ENCODE measurements around the gene IER3. TPM values are rescaled to one million over a fixed set of nuclear protein-coding genes. Genes with fewer than 3 reads are reported as not detected.

The IER3 gene
- total and polyA plus RNA-seq, 9 of the 15 experiments (the other 6 are each of a cell fraction or from before 2014, with no cell fraction given): 1.5 to 30.0 (median 11.5) TPM

GRCh38 chr6:30716879-30717128 lies 27.5 kb downstream of the IER3 start:
- Histone ChIP-seq H2AFZ (ENCODE audit: low read depth, low read length) (peak overlapping the region; percentile 66), H4K20me1 (replicated peaks; ENCODE audit: control insufficient read depth, insufficient read depth, low read length) (peaks cover 4% of the 10 kb centered on the region), H3K9me3 (replicated peaks; ENCODE audit: control insufficient read depth, insufficient read depth, low read depth, low read length) (no peaks in the 10 kb centered on the region), H3K27ac (ENCODE audit: extremely low read depth, low read depth, low read length) (peak overlapping the region; percentile 98), H3K79me2 (ENCODE audit: control insufficient read depth, insufficient read depth, low read length) (peaks cover 70% of the 10 kb centered on the region), H3K9ac (ENCODE audit: insufficient read depth in 1 of 2, low read depth in 2 of 2, low read length in 2 of 2) (peak overlapping the region; percentile 94 to 100), H3K4me3 (peak overlapping the region; percentile 56), H3K4me2 (ENCODE audit: insufficient read depth, low read length) (peak overlapping the region; percentile 98), H3K36me3 (ENCODE audit: control insufficient read depth, insufficient read depth, low read length) (peaks cover 38% of the 10 kb centered on the region), H3K4me1 (replicated peaks in 1 of 2; ENCODE audit: control insufficient read depth in 2 of 2, insufficient read depth in 2 of 2, low read length in 2 of 2) (peaks cover 7 to 15% of the 10 kb centered on the region in 2 experiments), H3K27me3 (ENCODE audit: control insufficient read depth in 2 of 2, insufficient read depth in 2 of 2, low read length in 2 of 2) (no peaks in the 10 kb centered on the region), H3K9me1 (ENCODE audit: control insufficient read depth, insufficient read depth, low read length) (no peaks in the 10 kb centered on the region)
- TSS peak; percentile 52 for BruUV-seq (replicated peaks)
- ATAC-seq (no peak), DNase-seq (ENCODE audit: extremely low read depth in 1 of 4, low spot score in 3 of 4) (no peak), FAIRE-seq (no peak)
- WGBS (ENCODE audit: insufficient coverage, low coverage, missing lambda C conversion rate): 0% methylated on average over 8 of the region's 8 CpGs
- intact Hi-C loops (cut with micrococcal nuclease): loop anchor here (1.0 kb wide), 3 partner anchors 30 to 100 kb away; partner anchors contain the start of genes MRPS18B and PPP1R10
- ChIA-PET CTCF (ENCODE audit: low intra/inter-chr PET ratio) (no interaction called here), POLR2A (interaction anchor here (0.6 to 27.1 kb wide), 18 partner anchors 13 to 990 kb away, joined by 3 to 524 read pairs (median 4); partner anchors contain the start of genes LY6G6F and NRM)
- in situ Hi-C loops (cut with MboI): no loop called here
- TF ChIP-seq ARID4B (CRISPR knock-in tag; IDR thresholded peaks at IDR 0.05): no peak
- no peak for TF ChIP-seq HDGF (IDR thresholded peaks at IDR 0.05)
- TF ChIP-seq FOXO4 (CRISPR knock-in tag; IDR thresholded peaks at IDR 0.05): 0 out of 2 replicates have a peak, but pooled peaks have one; percentile 55
- TF ChIP-seq EHMT2 (IDR thresholded peaks at IDR 0.05): peak; percentile 77
- no peak for TF ChIP-seq ID3 (CRISPR knock-in tag; IDR thresholded peaks at IDR 0.05)
- TF ChIP-seq ID3 (tag; IDR thresholded peaks at IDR 0.05): peak; percentile 58; the same call in 1 of the 2 replicates
- peak; percentile 88 for TF ChIP-seq NFIC (IDR thresholded peaks at IDR 0.05)
- TF ChIP-seq HDAC8 (tag; IDR thresholded peaks at IDR 0.05): peak; percentile 71; the same call in 1 of the 2 replicates
- TF ChIP-seq HOXB6 (CRISPR knock-in tag; IDR thresholded peaks at IDR 0.05; ENCODE audit: borderline replicate concordance): no peak
- no peak for TF ChIP-seq NR3C1 (CRISPR knock-in tag; IDR thresholded peaks at IDR 0.05)
- peak; percentile 98 for TF ChIP-seq CHD1 (IDR thresholded peaks at IDR 0.05; ENCODE audit: low read length)
- TF ChIP-seq PHF20 (IDR thresholded peaks at IDR 0.05; ENCODE audit: partially characterized antibody): peak; percentile 35
- TF ChIP-seq LARP7 (IDR thresholded peaks at IDR 0.05): peak; percentile 74; the same call in 1 of the 2 replicates
- TF ChIP-seq ILF3 (IDR thresholded peaks at IDR 0.05; ENCODE audit: borderline replicate concordance): no peak
- no peak for TF ChIP-seq MYC (IDR thresholded peaks at IDR 0.05; ENCODE audit: low read depth, low read length)
- TF ChIP-seq MYC (CRISPR knock-in tag; IDR thresholded peaks at IDR 0.05; ENCODE audit: borderline replicate concordance, low read depth): peak; percentile 91
- peak in 1 of 2 experiments; percentile 32; a peak in 2 of 4 replicates for TF ChIP-seq TEAD1 (CRISPR knock-in tag; IDR thresholded peaks at IDR 0.05)
